Activated CD8-positive, alpha-beta memory T cell treated with anti-CD3 and anti-CD28 coated beads, Interleukin-2, amount 50 U/mL, for 4 hours (primary cell): Measurements from ENCODE around the gene TPMT.
"Not testable (repeated sequence)": the region's sequence is repeated elsewhere in the genome, so short reads cannot be mapped to it uniquely, and the experiment has no call there.

Source experiments
- DNase-seq: peaks from one replicate; pipeline ENCODE4 v3.0.0-alpha.2; 2020

The TPMT gene

DNA sequence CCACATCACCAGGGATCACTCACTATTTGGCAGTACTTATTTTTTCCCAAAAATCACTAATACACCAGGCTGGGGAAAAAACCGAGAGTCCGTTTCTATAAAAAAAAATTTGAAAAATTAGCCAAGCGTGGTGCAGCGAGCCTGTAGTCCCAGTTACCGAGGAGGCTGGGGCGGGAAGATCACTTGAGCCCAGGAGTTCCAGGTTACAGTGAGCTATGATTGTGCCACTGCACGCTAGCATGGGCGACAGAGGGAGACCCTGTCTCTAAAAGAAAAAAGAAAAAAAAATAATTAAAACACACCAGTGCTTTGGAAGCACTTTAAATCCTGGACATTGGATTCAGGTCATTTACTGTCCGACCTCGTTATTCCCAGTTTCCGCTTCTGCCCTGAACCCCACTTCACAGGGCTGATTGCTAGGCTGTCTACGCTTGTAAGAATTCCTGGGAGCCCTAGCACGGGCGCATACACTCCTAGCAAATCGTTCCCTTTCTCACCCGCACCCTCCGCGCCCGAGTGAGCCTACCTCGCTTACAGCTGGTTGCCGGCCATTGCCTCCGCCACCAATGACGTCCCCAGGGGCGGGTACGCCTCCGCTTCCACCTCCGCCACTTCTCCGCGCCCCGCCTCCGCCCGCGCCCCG lies at the start of gene TPMT:
Gene TPMT, minus strand, starts transcription at position 571 of the 643 bp plus-strand sequence. CDS start 5,950 bp downstream, outside the sequence.
- peak; percentile 17 for DNase-seq

DNA sequence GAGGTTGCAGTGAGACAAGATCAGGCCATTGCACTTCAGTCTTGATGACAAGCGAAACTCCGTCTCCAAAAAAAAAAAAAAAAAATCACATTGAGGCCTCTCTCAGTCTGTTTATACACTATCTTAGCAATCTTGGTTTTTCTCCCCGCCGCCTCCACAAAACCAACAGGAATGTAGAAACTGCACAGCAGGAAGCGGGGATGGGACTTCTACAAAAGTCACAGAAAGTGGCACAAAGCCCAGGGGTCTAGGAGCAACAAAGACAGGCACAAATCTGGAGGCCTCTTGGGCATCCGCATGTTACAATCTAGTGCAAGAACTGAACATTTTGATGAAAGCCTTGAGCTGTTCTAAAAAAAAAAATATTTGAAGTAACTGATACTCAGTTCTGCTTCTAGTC lies 48.9 kb upstream of the TPMT start:
- no peak for DNase-seq

- no peak for DNase-seq
These were observed 37.1 kb upstream of the TPMT start for GRCh38 chr6:18192026-18192425.

GRCh38 chr6:18189196-18189595 lies 34.3 kb upstream of the TPMT start:
- DNase-seq: no peak

GRCh38 chr6:18187701-18188100 lies 32.8 kb upstream of the TPMT start:
- no peak for DNase-seq

GRCh38 chr6:18186540-18187250 lies 31.8 kb upstream of the TPMT start:
- no peak for DNase-seq

GRCh38 chr6:18186033-18186432 lies 31.2 kb upstream of the TPMT start:
- DNase-seq: no peak

DNA sequence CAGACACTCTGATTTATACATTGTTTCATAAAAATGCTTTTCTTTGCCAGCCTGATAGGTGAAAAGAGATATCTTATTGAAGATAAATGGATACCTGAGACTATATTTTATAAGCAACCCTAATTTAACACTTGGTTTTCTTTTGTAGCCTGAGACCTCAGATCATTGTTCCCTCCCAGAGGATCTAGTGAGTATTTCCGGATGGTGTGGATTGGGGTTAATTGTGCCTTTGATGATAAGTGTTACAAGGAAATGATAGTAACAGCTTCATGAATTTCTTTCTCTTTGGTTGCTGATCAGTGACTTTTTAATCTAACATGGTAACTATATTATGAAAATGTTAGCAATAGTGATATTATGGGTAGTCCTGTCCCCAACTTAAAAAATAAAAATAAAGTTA lies 30.7 kb upstream of the TPMT start:
- DNase-seq: no peak

- no peak for DNase-seq
These were observed 28.9 kb upstream of the TPMT start for GRCh38 chr6:18183766-18184165.

DNA sequence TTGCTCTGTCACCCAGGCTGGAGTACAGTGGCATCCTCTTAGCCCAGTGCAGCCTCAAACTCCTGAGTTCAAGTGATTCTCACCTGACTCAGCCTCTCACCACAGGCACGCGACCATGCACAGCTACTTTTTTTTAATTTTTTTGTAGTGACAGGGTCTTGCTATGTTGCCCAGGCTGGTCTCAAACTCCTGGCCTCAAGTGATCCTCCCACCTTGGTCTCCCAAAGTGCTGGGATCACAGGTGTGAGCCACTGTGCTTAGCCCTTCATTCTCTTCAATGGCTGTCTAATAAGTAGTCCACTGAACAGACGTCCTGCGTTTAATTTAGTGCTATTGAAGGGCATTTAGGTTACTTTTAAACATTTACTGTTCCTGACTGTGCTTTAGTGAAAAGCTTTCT lies 27.7 kb upstream of the TPMT start:
- no peak for DNase-seq

- DNase-seq: no peak
These were observed 25.0 kb upstream of the TPMT start for GRCh38 chr6:18179770-18180356.

- no peak for DNase-seq
These were observed 24.2 kb upstream of the TPMT start for GRCh38 chr6:18178960-18179615.

DNA sequence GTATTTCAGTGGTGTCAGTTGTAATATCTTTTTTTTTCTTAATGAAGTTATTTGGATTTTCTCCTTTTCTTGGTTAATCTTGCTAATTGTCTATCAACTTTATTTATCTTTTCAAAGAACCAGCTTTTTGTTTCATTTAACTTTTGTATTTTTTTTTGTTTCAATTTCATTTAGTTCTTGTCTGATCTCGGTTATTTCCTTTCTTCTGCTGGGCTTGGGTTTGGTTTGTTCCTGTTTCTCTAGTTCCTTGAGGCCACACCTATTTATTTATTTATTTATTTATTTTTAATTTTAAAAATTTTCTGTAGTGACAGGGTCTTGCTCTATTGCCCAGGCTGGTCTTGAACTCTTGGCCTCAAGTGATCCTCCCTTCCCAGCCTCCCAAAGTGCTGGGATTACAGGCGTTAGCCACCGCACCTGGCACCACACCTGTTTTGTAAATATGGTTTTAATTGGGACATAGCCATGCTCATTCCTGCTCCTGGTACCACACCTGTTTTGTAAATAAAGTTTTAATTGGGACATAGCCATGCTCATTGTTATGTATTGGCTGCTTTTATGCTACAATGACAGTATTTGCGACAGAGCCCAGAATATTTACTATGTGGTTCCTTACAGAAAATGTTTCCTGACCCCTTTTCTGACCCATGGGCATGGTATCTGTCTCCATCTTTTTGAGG lies 22.5 kb upstream of the TPMT start:
- DNase-seq: no peak

- DNase-seq: not testable (repeated sequence)
These were observed 21.3 kb upstream of the TPMT start for GRCh38 chr6:18176198-18176597.

GRCh38 chr6:18171871-18172270 lies 17.0 kb upstream of the TPMT start:
- DNase-seq: no peak

- no peak for DNase-seq
These were observed 13.4 kb upstream of the TPMT start for GRCh38 chr6:18168264-18168663.

- no peak for DNase-seq
These were observed 11.6 kb upstream of the TPMT start for GRCh38 chr6:18166312-18167036.

DNA sequence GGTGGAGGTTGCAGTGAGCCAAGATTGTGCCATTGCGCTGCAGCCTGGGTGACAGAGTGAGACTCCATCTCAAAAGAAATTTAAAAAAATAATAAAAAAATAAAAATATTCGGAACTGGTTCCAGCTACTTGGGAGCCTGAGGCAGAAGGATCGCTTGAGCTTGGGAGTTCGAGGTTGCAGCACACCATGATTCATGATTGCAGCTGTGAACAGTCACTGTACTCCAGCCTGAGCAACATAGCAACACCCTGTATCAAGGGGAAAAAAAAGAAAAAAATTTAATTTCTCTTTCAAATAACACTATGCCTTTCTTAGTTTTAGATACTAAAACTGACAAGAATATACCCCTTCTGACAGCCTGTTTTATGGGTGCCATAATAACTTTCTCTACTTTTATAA lies 10.9 kb upstream of the TPMT start:
- no peak for DNase-seq

- DNase-seq: no peak
These were observed 7.5 kb upstream of the TPMT start for GRCh38 chr6:18162401-18162800.

GRCh38 chr6:18161431-18161830 lies 6.6 kb upstream of the TPMT start:
- no peak for DNase-seq

DNA sequence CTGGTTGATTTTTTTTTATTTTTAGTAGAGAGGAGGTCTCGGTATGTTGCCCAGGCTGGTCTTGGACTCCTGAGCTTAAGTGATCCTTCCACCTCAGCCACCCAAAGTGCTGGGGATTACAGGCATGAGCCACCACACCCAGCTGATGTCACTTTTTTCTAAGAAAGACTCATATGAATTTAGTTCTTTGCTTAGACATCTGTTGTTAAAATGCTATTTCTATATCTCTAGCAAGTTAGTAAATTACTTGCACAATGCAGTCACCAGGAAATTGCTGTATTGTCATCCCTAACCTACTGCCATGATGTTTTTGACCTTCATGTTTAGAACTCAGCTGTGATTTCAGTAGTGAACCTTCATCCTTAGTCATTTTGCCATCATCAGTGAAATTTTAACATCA lies 6.0 kb upstream of the TPMT start:
- DNase-seq: no peak

DNA sequence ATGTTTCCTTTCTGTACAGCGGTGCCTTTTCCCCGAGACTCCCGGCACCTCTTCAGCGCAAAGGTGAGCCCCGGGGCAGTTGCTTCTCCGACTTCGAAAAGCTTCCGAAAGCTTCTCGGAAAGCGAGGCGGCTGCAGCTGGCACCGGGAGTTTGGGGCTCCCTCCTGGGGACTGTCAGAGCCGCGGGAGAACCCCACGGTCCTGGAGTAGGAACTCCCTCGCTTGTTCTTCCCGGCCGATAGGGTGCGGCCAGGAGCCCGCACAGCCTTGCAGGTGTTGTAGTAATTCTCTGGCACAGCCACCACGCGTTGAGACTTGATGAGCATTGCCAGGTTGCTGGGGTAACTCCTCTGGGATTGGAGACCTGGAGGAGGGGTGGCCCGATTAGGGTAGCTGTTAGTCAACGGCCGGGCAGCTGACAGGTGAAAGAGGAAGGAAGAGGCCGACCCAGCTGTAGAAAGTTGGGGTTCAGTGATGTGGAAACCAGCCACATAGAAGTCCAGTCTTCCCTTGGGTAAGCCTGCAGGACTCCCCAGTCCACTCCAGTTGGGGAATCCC lies 1.1 kb upstream of the TPMT start:
- DNase-seq: peak; percentile 38
